ENCODE results near the gene CNOT3. TPM values are rescaled to one million over a fixed set of nuclear protein-coding genes. Genes with fewer than 3 reads are reported as not detected.
A peak's percentile ranks its signal among the peaks of the same experiment; 100 is the strongest.

The CNOT3 gene
- total RNA-seq, 1 donor: 6.2 TPM

- Histone ChIP-seq H4K20me1 (ENCODE audit: insufficient read depth, low read length) (peaks cover 9% of the 10 kb centered on the region), H2AFZ (ENCODE audit: low read length) (peak within 1 kb of the TSS; percentile 97), H3K27me3 (ENCODE audit: insufficient read depth, low read length) (no peaks in the 10 kb centered on the region), H3K4me2 (ENCODE audit: insufficient read depth, low read length) (peak within 1 kb of the TSS; percentile 90), H3K9me3 (ENCODE audit: low read depth, low read length) (no peaks in the 10 kb centered on the region), H3K4me3 (ENCODE audit: insufficient read depth, low read length) (peak within 1 kb of the TSS; percentile 85), H3K4me1 (ENCODE audit: insufficient read depth, low read length) (peaks cover 9% of the 10 kb centered on the region), H3K36me3 (ENCODE audit: insufficient read depth, low read length) (peaks cover 24% of the 10 kb centered on the region), H3K79me2 (ENCODE audit: insufficient read depth, low read length) (peaks cover 45% of the 10 kb centered on the region), H3K27ac (ENCODE audit: low read depth, low read length) (peak within 1 kb of the TSS; percentile 81)
- DNase-seq (ENCODE audit: insufficient read length, low spot score, missing footprints): peak; percentile 99
- no peak for TF ChIP-seq CTCF (IDR thresholded peaks at IDR 0.05; ENCODE audit: extremely low read depth, low read depth, low read length)
These were observed 22.2 kb upstream of the CNOT3 start, which contains the start of the genes PRPF31 and TFPT for GRCh38 chr19:54115109-54116063. TSS of gene PRPF31 (plus strand) at chr19:54115754. CDS start at chr19:54118279, 2,525 bp downstream. TSS of gene TFPT (minus strand) at chr19:54115657. CDS start at chr19:54115269, 388 bp downstream.

- no peak for TF ChIP-seq CTCF (IDR thresholded peaks at IDR 0.05; ENCODE audit: extremely low read depth, low read depth, low read length)
- H4K20me1 ChIP-seq (ENCODE audit: insufficient read depth, low read length): peaks cover 7% of the 10 kb centered on the region
- peaks cover 49% of the 10 kb centered on the region for H3K36me3 ChIP-seq (ENCODE audit: insufficient read depth, low read length)
- no peak overlapping the region for H2AFZ ChIP-seq (ENCODE audit: low read length)
- H3K9me3 ChIP-seq (ENCODE audit: low read depth, low read length): no peaks in the 10 kb centered on the region
- H3K4me3 ChIP-seq (ENCODE audit: insufficient read depth, low read length): no peak overlapping the region
- H3K79me2 ChIP-seq (ENCODE audit: insufficient read depth, low read length): peaks cover 17% of the 10 kb centered on the region
- DNase-seq (ENCODE audit: insufficient read length, low spot score, missing footprints): peak; percentile 73
- peaks cover 4% of the 10 kb centered on the region for H3K4me1 ChIP-seq (ENCODE audit: insufficient read depth, low read length)
- H3K4me2 ChIP-seq (ENCODE audit: insufficient read depth, low read length): no peak overlapping the region
- H3K27me3 ChIP-seq (ENCODE audit: insufficient read depth, low read length): no peaks in the 10 kb centered on the region
- no peak overlapping the region for H3K27ac ChIP-seq (ENCODE audit: low read depth, low read length)
These were observed 16.3 kb upstream of the CNOT3 start for GRCh38 chr19:54121259-54121658.

- H2AFZ ChIP-seq (ENCODE audit: low read length): no peak overlapping the region
- peaks cover 46% of the 10 kb centered on the region for H3K36me3 ChIP-seq (ENCODE audit: insufficient read depth, low read length)
- H3K4me3 ChIP-seq (ENCODE audit: insufficient read depth, low read length): no peak overlapping the region
These were observed 13.9 kb upstream of the CNOT3 start for GRCh38 chr19:54123682-54124081.

More at GRCh38 chr19:54123682-54124081, 13.9 kb upstream of the CNOT3 start:
- no peak for DNase-seq (ENCODE audit: insufficient read length, low spot score, missing footprints)
- no peaks in the 10 kb centered on the region for H3K4me1 ChIP-seq (ENCODE audit: insufficient read depth, low read length)
- H3K79me2 ChIP-seq (ENCODE audit: insufficient read depth, low read length): no peaks in the 10 kb centered on the region
- no peaks in the 10 kb centered on the region for H3K9me3 ChIP-seq (ENCODE audit: low read depth, low read length)
- no peaks in the 10 kb centered on the region for H3K27me3 ChIP-seq (ENCODE audit: insufficient read depth, low read length)
- H3K4me2 ChIP-seq (ENCODE audit: insufficient read depth, low read length): no peak overlapping the region
- no peaks in the 10 kb centered on the region for H4K20me1 ChIP-seq (ENCODE audit: insufficient read depth, low read length)
- no peak overlapping the region for H3K27ac ChIP-seq (ENCODE audit: low read depth, low read length)
- TF ChIP-seq CTCF (IDR thresholded peaks at IDR 0.05; ENCODE audit: extremely low read depth, low read depth, low read length): no peak

Data from osteoblast (primary cell).